ENCODE measurements around the gene AGXT. TPM values are rescaled to one million over a fixed set of nuclear protein-coding genes. Genes with fewer than 3 reads are reported as not detected.

The AGXT gene
- total and polyA plus RNA-seq, 12 donors, result 0.09 TPM; not detected in 11

GRCh38 chr2:240889601-240890560 lies 21.3 kb downstream of the AGXT start:
- DNase-seq (peak in 1 of 2 donors; percentile 18), ATAC-seq (no peak)
- Histone ChIP-seq H3K27ac (no peak overlapping the region), H3K4me1 (peaks cover 0 to 9% (median 0%) of the 10 kb centered on the region in 9 donors), H3K9me3 (no peaks in the 10 kb centered on the region), H3K36me3 (no peaks in the 10 kb centered on the region), H3K27me3 (no peaks in the 10 kb centered on the region), H3K4me3 (no peak overlapping the region)
- no peak for TF ChIP-seq CTCF (IDR thresholded peaks at IDR 0.05)
- 88 to 89% methylated on average over 38 of the region's 38 CpGs for WGBS, 2 donors
- intact Hi-C loops (cut with DNase I), result no loop called here

GRCh38 chr2:240890691-240891090 lies 22.1 kb downstream of the AGXT start:
- Histone ChIP-seq H3K36me3 (no peaks in the 10 kb centered on the region), H3K27ac (no peak overlapping the region), H3K27me3 (no peaks in the 10 kb centered on the region), H3K4me1 (peaks cover 0 to 9% (median 0%) of the 10 kb centered on the region in 9 donors), H3K4me3 (no peak overlapping the region), H3K9me3 (no peaks in the 10 kb centered on the region)
- DNase-seq (no peak), ATAC-seq (no peak)
- WGBS, 2 donors, result 80 to 84% methylated on average over 14 of the region's 14 CpGs
- no peak for TF ChIP-seq CTCF (IDR thresholded peaks at IDR 0.05)
- intact Hi-C loops (cut with DNase I), result no loop called here

GRCh38 chr2:240891492-240892340 lies 23.1 kb downstream of the AGXT start:
- no peak for TF ChIP-seq CTCF (IDR thresholded peaks at IDR 0.05)
- intact Hi-C loops (cut with DNase I), result no loop called here
- Histone ChIP-seq H3K27ac (no peak overlapping the region), H3K9me3 (no peaks in the 10 kb centered on the region), H3K27me3 (peaks cover 0 to 3% (median 0%) of the 10 kb centered on the region in 7 donors), H3K4me1 (peaks cover 0 to 9% (median 0%) of the 10 kb centered on the region in 9 donors), H3K36me3 (no peaks in the 10 kb centered on the region), H3K4me3 (no peak overlapping the region)
- DNase-seq, result peak in 1 of 2 donors; percentile 3
- 79 to 83% methylated on average over 20 of the region's 20 CpGs for WGBS, 2 donors
- ATAC-seq, result no peak

GRCh38 chr2:240892356-240892755 lies 23.7 kb downstream of the AGXT start:
- no peak overlapping the region for H3K4me3 ChIP-seq
- peak in 1 of 2 donors; percentile 10 for DNase-seq
- H3K27ac ChIP-seq, result no peak overlapping the region
- H3K36me3 ChIP-seq, result no peaks in the 10 kb centered on the region
- H3K9me3 ChIP-seq, result no peaks in the 10 kb centered on the region
- WGBS, 2 donors, result 76 to 77% methylated on average over 9 of the region's 9 CpGs
- H3K27me3 ChIP-seq, result peaks cover 0 to 3% (median 0%) of the 10 kb centered on the region in 7 donors
- H3K4me1 ChIP-seq, result peaks cover 0 to 11% (median 2%) of the 10 kb centered on the region in 9 donors
- no peak for ATAC-seq
- no peak for TF ChIP-seq CTCF (IDR thresholded peaks at IDR 0.05)
- intact Hi-C loops (cut with DNase I), result no loop called here
